Astrocyte (in vitro differentiated cells and primary cell): ENCODE measurements around the gene LRPPRC. TPM values are rescaled to one million over a fixed set of nuclear protein-coding genes. Genes with fewer than 3 reads are reported as not detected.

ENCODE experiments used
- DNase-seq: peaks from one replicate; pipeline ENCODE4 v3.0.0-alpha.2; 2010; ENCODE audit warnings: low read depth
- FAIRE-seq: peaks from 2 replicates; lab custom pipeline; 2011; peaks lifted over from hg19 to GRCh38; lab: Jason Lieb, UNC
- H2AFZ ChIP-seq: 2 replicates; pipeline ENCODE4 v1.6.0; 2012; ENCODE audit warnings: low read depth, low read length, inconsistent platforms
- H3K27ac ChIP-seq: 2 replicates; pipeline ENCODE4 v1.5.1; 2011; ENCODE audit warnings: low read depth, low read length, inconsistent platforms
- H3K27me3 ChIP-seq: 2 replicates; pipeline ENCODE4 v1.6.0; 2011; ENCODE audit warnings: low read length, inconsistent platforms; ENCODE audit not compliant: insufficient read depth
- H3K36me3 ChIP-seq: 2 replicates; pipeline ENCODE4 v1.5.1; 2011; ENCODE audit warnings: low read length, inconsistent platforms; ENCODE audit not compliant: insufficient read depth
- H3K4me1 ChIP-seq: 2 replicates; pipeline ENCODE4 v1.5.1; 2011; ENCODE audit warnings: low read length, inconsistent platforms; ENCODE audit not compliant: insufficient read depth
- H3K4me2 ChIP-seq: 2 replicates; pipeline ENCODE4 v1.6.0; 2012; ENCODE audit warnings: low read length, inconsistent platforms
- H3K4me3 ChIP-seq: 2 replicates; pipeline ENCODE4 v1.5.1; 2011; ENCODE audit warnings: low read depth, mild to moderate bottlenecking, low read length, inconsistent platforms; ENCODE audit not compliant: insufficient read depth
- H3K79me2 ChIP-seq: 2 replicates; pipeline ENCODE4 v1.6.0; 2012; ENCODE audit warnings: mild to moderate bottlenecking, low read length, inconsistent platforms; ENCODE audit not compliant: insufficient read depth
- H3K9ac ChIP-seq: 2 replicates; pipeline ENCODE4 v1.6.0; 2012; ENCODE audit warnings: mild to moderate bottlenecking, low read length, inconsistent platforms
- H3K9me3 ChIP-seq: 2 replicates; pipeline ENCODE4 v1.5.1; 2012; ENCODE audit warnings: low read depth, mild to moderate bottlenecking, low read length, inconsistent platforms; ENCODE audit not compliant: insufficient read depth
- H4K20me1 ChIP-seq: 2 replicates; pipeline ENCODE4 v1.6.0; 2012; ENCODE audit warnings: low read length, inconsistent platforms; ENCODE audit not compliant: insufficient read depth
- H3K27ac Mint-ChIP-seq: one replicate; pipeline ENCODE4 v1.8.0; 2021; ENCODE audit warnings: mild to moderate bottlenecking, mixed read lengths; ENCODE audit not compliant: unreplicated experiment
- H3K27me3 Mint-ChIP-seq: one replicate; pipeline ENCODE4 v1.8.0; 2021; ENCODE audit warnings: low read depth, mixed read lengths; ENCODE audit not compliant: unreplicated experiment
- H3K36me3 Mint-ChIP-seq: one replicate; pipeline ENCODE4 v1.8.0; 2021; ENCODE audit warnings: low read depth, mixed read lengths; ENCODE audit not compliant: unreplicated experiment
- H3K4me1 Mint-ChIP-seq: one replicate; pipeline ENCODE4 v1.8.0; 2021; ENCODE audit warnings: low read depth, mixed read lengths; ENCODE audit not compliant: unreplicated experiment
- H3K4me3 Mint-ChIP-seq: one replicate; pipeline ENCODE4 v1.8.0; 2021; ENCODE audit warnings: mild to moderate bottlenecking, moderate library complexity, mixed read lengths; ENCODE audit not compliant: unreplicated experiment
- H3K9me3 Mint-ChIP-seq: one replicate; pipeline ENCODE4 v1.8.0; 2021; ENCODE audit warnings: mild to moderate bottlenecking, mixed read lengths; ENCODE audit not compliant: unreplicated experiment
- CTCF ChIP-seq: IDR thresholded peaks from 2 replicates; pipeline ENCODE4 v1.5.1; 2011; ENCODE audit warnings: low read depth, mild to moderate bottlenecking, inconsistent platforms, low read length, moderate library complexity; ENCODE audit not compliant: insufficient read depth
- EZH2 ChIP-seq: IDR thresholded peaks from 2 replicates; pipeline ENCODE4 v1.6.1; 2012; ENCODE audit warnings: mild to moderate bottlenecking, low read length, inconsistent platforms; ENCODE audit not compliant: insufficient read depth
- total RNA-seq: library from RNA; stranded (reverse); gene quantifications from 2 replicates; pipeline ENCODE4 v1.2.1, GENCODE V29; 2021

LRPPRC gene
- total RNA-seq, 1 donor from 2014 or later, result 94.9 TPM

GRCh38 chr2:43946685-43947084 is 49.1 kb downstream of the LRPPRC start:
- Histone ChIP-seq H4K20me1 (no peaks in the 10 kb centered on the region), H3K9me3 (no peaks in the 10 kb centered on the region), H3K27ac (no peak overlapping the region), H3K27me3 (no peaks in the 10 kb centered on the region), H3K4me3 (no peak overlapping the region), H2AFZ (no peak overlapping the region), H3K4me2 (no peak overlapping the region), H3K36me3 (peaks cover 52% of the 10 kb centered on the region), H3K4me1 (no peaks in the 10 kb centered on the region), H3K79me2 (no peaks in the 10 kb centered on the region), H3K9ac (no peak overlapping the region)
- Mint-ChIP-seq H3K4me1 (peaks cover 8% of the 10 kb centered on the region), H3K27me3 (no peaks in the 10 kb centered on the region), H3K9me3 (no peaks in the 10 kb centered on the region), H3K27ac (no peak overlapping the region), H3K36me3 (peaks cover 6% of the 10 kb centered on the region), H3K4me3 (no peak overlapping the region)
- DNase-seq (no peak), FAIRE-seq (no peak)
- TF ChIP-seq EZH2 (no peak), CTCF (no peak)

DNA sequence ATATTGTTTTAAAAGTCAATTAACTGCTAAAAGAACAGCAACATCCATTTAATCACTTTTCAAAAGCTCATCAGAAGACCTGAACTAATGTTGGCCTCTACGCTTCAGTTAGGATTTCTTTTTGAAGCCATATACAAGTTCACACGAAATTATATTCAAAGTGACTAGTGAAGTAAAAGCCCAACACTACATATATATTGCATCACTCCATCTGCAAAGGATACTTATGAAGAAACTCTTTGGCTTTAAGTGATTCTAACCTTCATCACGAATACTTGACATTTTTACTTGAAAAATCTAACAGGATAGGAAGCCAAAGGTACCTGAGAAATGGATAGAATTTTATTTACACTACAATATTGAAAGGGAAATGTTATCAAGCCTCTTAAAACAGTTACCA is 50.4 kb downstream of the LRPPRC start:
- Mint-ChIP-seq H3K9me3 (no peaks in the 10 kb centered on the region), H3K27ac (no peak overlapping the region), H3K27me3 (no peaks in the 10 kb centered on the region), H3K4me1 (peaks cover 8% of the 10 kb centered on the region), H3K36me3 (peaks cover 6% of the 10 kb centered on the region), H3K4me3 (no peak overlapping the region)
- FAIRE-seq (no peak), DNase-seq (no peak)
- Histone ChIP-seq H3K4me2 (no peak overlapping the region), H3K4me3 (no peak overlapping the region), H2AFZ (no peak overlapping the region), H4K20me1 (no peaks in the 10 kb centered on the region), H3K4me1 (no peaks in the 10 kb centered on the region), H3K79me2 (peaks cover 3% of the 10 kb centered on the region), H3K9me3 (no peaks in the 10 kb centered on the region), H3K27ac (no peak overlapping the region), H3K27me3 (no peaks in the 10 kb centered on the region), H3K36me3 (peaks cover 50% of the 10 kb centered on the region), H3K9ac (no peak overlapping the region)
- TF ChIP-seq EZH2 (no peak), CTCF (no peak)

GRCh38 chr2:43944915-43945314 is 50.9 kb downstream of the LRPPRC start:
- Histone ChIP-seq H3K9ac (no peak overlapping the region), H3K27me3 (no peaks in the 10 kb centered on the region), H3K79me2 (peaks cover 4% of the 10 kb centered on the region), H3K9me3 (no peaks in the 10 kb centered on the region), H3K36me3 (peaks cover 54% of the 10 kb centered on the region), H4K20me1 (no peaks in the 10 kb centered on the region), H2AFZ (no peak overlapping the region), H3K4me3 (no peak overlapping the region), H3K4me2 (no peak overlapping the region), H3K27ac (no peak overlapping the region), H3K4me1 (no peaks in the 10 kb centered on the region)
- peaks cover 8% of the 10 kb centered on the region for H3K4me1 Mint-ChIP-seq
- H3K9me3 Mint-ChIP-seq, result no peaks in the 10 kb centered on the region
- DNase-seq (no peak), FAIRE-seq (no peak)
- no peak for TF ChIP-seq CTCF
- no peak for TF ChIP-seq EZH2
- no peaks in the 10 kb centered on the region for H3K27me3 Mint-ChIP-seq
- no peak overlapping the region for H3K4me3 Mint-ChIP-seq
- peaks cover 6% of the 10 kb centered on the region for H3K36me3 Mint-ChIP-seq
- H3K27ac Mint-ChIP-seq, result no peak overlapping the region
